NCI-H2196 treated with DMSO at 0.1 percent for 48 hours (cell line): Measurements from ENCODE around the gene TWNK.
A peak's percentile ranks its signal among the peaks of the same experiment; 100 is the strongest.

ENCODE experiments used
- DNase-seq: peaks from one replicate; lab custom pipeline; 2025; ENCODE audit not compliant: unreplicated experiment; lab: John Stamatoyannopoulos, UW

Gene TWNK

DNA sequence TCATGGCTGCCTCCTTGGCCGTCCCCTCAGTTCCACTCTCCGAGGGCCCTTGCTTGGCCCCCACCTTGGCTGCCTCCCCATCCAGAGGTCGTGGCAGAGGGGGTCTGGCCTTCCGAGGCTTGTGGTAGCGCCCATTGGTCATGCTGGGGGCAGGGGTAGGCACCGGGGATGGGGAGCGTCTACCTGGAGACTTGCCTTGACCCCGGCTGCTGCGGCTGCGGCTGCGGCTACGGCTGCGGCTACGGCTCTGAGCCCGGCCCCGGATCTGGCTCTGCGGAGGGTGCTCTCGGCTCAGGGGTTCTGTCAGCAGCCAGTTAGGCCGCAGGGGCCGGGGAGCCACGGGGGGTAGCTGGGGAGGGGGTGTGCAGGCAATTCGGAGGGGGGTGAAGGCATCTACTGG, 23.0 kb downstream of the TWNK start:
- no peak for DNase-seq

DNA sequence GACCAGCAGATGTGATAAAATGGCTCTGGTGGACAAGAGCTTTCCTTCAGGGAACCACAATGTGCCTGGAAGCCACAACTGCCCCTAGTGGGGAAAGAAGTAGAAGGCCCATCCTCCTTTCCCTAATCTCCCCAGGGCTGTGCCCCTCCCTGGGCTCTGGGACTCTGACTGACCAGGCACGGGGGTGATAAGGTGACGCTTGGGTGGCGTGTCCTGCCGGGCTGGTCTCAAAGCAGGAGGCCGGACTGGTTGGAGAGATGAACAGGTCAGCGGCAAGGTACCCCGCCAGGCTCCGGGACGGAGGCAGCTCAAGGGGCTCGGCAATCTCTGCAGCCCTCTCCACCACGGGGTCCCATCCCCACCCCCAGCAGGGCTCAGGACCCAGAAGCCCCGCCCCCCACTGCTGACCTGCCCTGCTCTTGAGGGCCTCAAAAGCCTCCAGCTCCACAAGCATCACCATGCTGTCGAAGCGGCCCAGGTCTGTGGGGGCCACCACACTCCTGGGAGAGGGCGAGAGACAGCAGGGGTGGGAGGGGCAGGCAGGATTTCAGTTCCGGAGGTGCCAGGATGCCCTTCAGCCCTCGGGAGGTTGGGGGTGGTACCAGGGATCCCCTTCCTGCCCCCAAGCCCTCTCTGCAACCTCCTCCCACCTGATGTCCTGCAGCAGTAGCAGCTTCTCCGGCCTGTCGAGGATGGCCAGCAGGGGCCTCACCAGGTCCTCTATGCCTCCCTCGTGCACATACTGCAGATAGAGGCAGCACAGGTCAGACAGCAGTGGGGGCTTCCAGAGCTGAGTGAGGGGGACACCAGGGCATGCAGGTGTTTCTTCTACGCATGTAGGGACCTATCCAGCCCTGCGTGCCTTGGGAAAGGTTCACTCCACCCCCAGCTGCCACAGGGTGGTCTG, 24.4 kb downstream of the TWNK start:
- DNase-seq, result no peak

GRCh38 chr10:101012525-101013364, 25.4 kb downstream of the TWNK start:
- DNase-seq, result peak; percentile 16

GRCh38 chr10:101013365-101013825, 26.1 kb downstream of the TWNK start:
- DNase-seq, result no peak

GRCh38 chr10:101014230-101014884, 27.0 kb downstream of the TWNK start:
- no peak for DNase-seq

DNA sequence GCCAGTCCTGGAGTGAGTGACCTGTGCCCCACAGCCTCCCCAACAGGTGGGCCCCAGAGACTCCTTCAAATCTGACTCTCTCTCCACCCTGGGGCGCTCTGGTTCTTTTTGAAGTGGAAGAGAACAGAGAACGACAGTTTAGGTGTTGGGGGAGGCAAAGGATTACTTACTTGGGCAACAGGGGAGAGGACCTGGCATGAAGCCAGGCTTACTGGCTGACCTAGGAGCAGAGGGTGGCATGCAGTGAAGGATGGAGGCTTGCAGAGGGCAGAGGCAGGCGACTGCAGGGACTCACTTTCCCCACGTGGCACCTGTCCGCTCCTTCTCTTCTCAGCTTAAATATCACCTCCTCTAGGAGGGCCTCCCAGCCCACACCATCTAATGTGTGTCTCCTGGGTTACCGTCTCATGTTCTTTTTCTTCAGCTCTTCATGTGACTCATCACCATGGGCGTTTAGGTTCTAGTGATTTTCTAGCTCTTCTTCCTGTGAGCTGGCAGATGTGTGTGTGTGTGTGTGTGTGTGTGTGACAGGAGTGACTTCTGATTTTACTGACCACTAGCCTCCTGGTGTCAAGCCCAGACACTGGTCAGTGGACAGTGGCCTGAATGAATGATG, 27.7 kb downstream of the TWNK start:
- DNase-seq, result no peak

- DNase-seq, result no peak
These were observed 28.2 kb downstream of the TWNK start for GRCh38 chr10:101015582-101015973.

DNA sequence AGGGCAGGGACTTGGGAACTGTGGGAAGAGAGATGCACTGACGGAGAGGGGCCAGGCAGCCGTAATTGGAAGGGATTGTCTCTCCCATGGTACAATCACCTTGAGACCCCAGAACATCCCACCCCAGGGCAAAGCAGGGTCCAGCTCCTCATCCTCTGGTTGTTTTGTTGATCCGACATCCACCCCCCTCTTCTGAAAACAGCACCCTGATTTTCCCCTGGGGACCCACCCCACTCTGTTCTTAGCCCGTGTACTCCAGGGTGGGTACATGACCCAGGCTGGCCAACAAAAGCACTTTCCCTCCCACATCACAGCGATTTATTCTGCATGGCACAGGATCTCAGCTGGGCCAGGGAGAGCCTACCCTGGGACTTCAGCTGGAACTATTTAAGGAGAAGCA, 29.5 kb downstream of the TWNK start:
- DNase-seq, result no peak

DNA sequence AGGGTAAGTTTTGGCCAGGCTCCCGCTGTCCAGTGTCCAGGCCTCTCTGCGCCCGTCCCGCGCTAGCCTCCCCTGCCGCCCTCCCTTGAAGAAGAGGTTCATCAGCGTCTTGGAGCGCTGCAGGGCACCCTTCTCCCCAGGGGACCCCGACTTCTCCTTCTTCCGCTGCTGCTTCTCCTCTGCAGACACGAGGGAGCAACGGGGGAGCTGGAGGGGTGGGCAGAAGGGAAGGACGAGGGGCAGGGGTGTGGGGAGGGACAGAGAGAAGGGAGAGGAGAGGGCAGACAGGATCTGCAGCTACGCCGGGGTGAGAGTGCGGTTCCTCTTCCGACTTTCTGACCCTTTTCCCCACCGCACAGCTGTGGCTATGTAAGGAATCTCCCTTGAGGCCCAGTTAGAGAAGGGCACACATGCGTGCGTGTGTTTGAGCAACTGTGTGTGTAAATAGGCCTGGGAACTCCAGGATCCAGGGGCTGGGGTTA, 30.8 kb downstream of the TWNK start:
- DNase-seq, result no peak

DNA sequence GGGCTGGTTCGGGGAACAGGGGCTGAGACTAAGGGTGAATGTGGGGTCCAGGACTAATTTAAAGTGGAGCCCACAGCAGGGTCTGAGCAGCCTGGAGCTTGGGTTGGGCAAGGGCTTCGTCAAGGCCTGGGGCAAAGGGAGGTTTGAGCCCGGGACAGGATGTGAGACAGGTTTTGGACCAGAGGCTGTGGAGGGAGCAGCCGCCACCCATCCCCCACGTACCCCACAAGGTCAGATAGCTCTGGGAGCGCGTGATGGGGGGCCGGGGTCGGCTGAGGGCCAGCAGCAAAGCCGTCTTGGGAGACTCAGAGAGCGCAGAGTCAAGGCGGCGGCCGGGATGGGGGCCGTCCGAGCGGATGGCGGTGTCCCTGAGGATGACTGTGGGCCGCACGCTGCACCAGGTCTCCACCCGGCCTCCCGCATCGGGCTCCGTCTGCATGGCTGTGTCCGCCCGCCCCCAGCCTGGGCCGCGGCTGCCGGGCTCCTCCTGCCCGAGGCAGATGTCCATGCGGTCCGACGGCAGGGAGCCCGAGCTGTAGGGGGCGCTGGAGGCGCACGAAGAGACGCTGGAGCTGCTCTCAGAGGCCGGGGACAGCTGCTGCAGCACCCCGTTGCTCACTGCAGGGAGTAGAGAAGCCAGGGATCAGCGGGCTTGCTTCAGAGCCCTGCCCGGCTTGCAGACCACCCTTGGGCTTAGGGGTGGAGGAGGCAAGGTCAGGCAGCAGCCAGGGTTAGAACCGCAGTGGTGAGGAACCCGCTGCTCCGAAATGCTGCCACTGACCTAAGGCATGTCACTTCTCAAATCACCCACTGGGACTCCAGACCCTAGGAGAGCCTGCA, 31.5 kb downstream of the TWNK start:
- DNase-seq, result peak; percentile 50

DNA sequence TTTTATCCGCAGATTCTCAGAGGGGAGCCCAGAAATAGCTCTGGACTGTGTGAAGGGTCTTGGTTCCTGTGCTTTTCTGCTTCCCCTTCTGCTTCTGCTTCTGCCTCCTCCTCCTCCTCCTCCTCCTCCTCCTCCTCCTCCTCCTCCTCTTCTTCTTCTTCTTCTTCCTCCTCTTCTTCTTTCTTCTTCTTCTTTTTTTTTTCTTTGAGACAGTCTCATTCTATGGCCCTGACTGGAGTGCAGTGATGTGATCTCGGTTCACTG, 32.0 kb downstream of the TWNK start:
- DNase-seq, result no peak

DNA sequence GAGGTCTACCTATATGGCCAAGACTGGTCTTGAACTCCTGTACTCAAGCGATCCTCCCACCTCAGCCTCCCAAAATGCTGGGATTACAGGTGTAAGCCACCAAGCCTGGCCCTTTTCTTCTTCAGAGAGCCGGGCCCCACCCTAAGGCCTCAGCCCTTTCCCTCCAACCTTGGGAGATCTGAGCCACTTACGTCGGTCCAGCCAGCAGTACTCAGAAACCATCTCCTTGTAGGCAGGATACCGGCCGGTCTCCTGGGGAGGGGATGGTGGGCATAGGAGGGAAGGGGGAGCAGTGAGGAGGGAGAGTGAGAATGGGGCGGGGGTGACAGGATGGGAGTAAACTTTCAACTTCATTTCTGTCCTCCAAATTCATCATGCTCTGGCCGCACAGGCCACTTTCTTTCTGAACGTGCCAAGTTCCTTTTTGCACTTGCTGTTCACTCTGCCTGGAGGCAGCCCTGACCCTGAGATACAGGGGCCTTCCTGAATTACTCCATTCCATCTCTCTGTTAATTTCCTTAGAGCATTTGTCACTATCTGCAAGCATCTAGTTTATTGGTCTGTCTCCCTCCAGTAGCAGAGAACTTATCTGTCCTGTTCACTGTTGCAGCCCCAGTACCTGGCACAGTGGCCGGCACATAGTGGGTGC, 33.2 kb downstream of the TWNK start:
- DNase-seq, result no peak

DNA sequence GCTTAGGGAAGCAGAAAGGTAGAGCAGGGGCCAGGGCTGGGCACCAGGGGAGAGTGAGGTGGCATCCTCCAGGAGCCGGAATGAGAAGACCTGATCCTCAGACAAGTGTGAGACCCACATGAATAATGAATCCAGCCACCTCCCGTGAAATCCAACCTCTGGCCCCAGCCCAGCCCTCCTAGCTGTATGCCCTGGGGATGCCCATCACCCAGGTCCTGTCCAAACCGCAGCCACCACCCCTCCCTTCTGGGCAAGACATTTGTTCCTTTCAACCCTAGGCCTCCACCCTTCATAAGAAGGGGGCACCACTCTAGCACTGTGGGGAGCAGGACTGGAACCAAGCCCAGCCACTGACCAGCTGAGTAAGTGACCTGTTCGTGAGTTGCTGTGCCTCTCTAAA, 33.9 kb downstream of the TWNK start:
- DNase-seq, result no peak

GRCh38 chr10:101021692-101022251, 34.4 kb downstream of the TWNK start:
- DNase-seq, result no peak

DNA sequence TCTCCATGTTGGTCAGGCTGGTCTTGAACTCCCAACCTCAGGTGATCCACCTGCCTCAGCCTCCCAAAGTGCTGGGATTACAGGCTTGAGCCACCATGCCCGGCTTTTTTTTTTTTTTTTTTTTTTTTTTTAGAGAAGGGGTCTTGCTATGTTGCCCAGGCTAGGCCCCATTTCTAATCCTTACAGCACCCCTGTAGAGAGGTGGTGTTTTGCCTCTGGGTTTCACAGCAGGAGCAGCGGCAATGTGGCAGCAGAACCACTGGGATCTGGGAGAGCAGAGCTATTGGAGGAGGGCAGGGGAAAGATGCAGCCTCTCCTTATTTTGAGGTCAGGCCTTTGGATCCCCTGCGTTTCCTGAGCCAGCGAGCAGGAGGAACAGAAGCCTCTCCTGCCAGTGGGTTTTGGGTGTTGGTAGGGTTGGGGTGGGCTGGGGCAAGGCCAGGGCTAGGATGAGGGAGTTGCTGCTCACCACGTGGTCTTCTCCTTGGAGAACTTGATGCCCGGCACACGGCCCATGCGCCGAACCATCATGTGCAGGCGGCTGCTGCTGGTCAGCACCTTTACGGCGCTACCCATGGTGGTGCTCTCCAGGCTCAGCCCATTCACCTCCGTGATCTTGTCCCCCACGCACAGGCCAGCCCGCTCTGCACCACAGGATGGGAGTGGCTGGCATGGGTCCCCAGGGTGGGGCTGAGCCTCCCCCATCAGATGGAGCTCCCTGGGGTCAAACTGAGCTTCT, 35.8 kb downstream of the TWNK start:
- no peak for DNase-seq

- DNase-seq, result no peak
These were observed 39.9 kb downstream of the TWNK start for GRCh38 chr10:101027106-101027720.

DNA sequence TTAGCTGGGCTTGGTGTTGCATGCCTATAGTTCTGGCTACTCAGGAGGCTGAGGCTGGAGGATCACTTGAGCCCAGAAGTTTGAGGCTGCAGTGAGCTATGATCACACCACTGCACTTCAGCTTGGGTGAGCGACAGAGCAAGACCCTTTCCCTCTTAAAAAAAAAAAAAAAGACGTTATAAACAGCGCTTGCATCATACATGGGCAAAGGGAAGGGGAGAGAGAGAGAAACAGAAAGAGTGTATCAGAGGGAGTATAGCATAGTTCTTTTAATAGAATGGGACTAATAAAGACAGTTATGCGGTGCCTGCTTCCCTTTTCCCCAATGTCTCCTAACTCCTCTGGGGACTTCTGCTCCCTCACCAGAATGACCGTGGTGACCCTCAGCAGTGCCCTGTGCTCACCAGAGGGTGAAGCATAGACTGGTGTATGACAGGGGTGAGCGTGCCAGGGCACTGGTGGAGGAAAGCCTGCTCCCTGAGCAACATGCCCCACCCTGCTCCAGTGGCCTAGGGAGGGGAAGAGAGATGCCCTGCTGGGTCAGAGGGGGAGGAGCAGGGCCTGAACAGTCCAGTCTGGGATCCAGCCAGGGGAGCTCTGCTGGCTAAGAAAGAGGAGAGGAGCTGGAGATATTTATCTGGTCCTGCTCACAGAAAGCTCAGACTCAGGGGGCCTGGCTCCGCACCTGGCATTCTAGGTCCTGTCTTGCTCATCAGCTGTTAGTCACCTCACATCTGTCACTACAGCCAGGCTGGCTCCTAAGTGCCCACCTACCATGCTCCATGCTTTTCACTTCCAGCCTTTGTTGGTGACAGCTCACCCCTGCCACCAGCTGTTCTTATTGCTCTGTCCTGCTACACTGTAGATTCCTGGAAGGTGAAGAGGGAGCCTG, 41.3 kb downstream of the TWNK start:
- no peak for DNase-seq
